Nephron progenitor cell (in vitro differentiated cells): Measurements from ENCODE around the gene NLRP12.
"Not testable (repeated sequence)": the region's sequence is repeated elsewhere in the genome, so short reads cannot be mapped to it uniquely, and the experiment has no call there.

Source experiments
- DNase-seq: peaks from one replicate; pipeline ENCODE4 v3.0.0; 2021
- H3K27ac Mint-ChIP-seq: 2 replicates; pipeline ENCODE4 v1.8.0; 2021; ENCODE audit warnings: mild to moderate bottlenecking, moderate library complexity, mixed read lengths
- H3K27me3 Mint-ChIP-seq: 2 replicates; pipeline ENCODE4 v1.8.0; 2021; ENCODE audit warnings: mild to moderate bottlenecking, low read depth, mixed read lengths; ENCODE audit not compliant: poor library complexity
- H3K36me3 Mint-ChIP-seq: 2 replicates; pipeline ENCODE4 v1.8.0; 2021; ENCODE audit warnings: low read depth, mixed read lengths
- H3K4me1 Mint-ChIP-seq: 2 replicates; pipeline ENCODE4 v1.8.0; 2021; ENCODE audit warnings: mixed read lengths
- H3K4me3 Mint-ChIP-seq: 2 replicates; pipeline ENCODE4 v1.8.0; 2021; ENCODE audit warnings: mild to moderate bottlenecking, moderate library complexity, mixed read lengths
- H3K9me3 Mint-ChIP-seq: 2 replicates; pipeline ENCODE4 v1.8.0; 2021; ENCODE audit warnings: mild to moderate bottlenecking, moderate library complexity, mixed read lengths
- CTCF ChIP-seq: fragments of 200-600 bp; sonication (generic); IDR thresholded peaks from 2 replicates; pipeline ENCODE4 v1.5.0; 2021; ENCODE audit warnings: antibody characterized with exemption

The NLRP12 gene

GRCh38 chr19:53864308-53864836 lies 40.3 kb upstream of the NLRP12 start:
- peaks cover 22% of the 10 kb centered on the region for H3K4me1 Mint-ChIP-seq
- peaks cover 7% of the 10 kb centered on the region for H3K27me3 Mint-ChIP-seq
- TF ChIP-seq CTCF, result no peak
- H3K27ac Mint-ChIP-seq, result no peak overlapping the region
- H3K36me3 Mint-ChIP-seq, result no peaks in the 10 kb centered on the region
- H3K4me3 Mint-ChIP-seq, result no peak overlapping the region
- no peaks in the 10 kb centered on the region for H3K9me3 Mint-ChIP-seq
- no peak for DNase-seq

GRCh38 chr19:53853707-53854106 lies 29.6 kb upstream of the NLRP12 start:
- no peak overlapping the region for H3K4me3 Mint-ChIP-seq
- no peaks in the 10 kb centered on the region for H3K9me3 Mint-ChIP-seq
- peaks cover 27% of the 10 kb centered on the region for H3K27me3 Mint-ChIP-seq
- TF ChIP-seq CTCF, result no peak
- no peak overlapping the region for H3K27ac Mint-ChIP-seq
- DNase-seq, result no peak
- H3K4me1 Mint-ChIP-seq, result no peaks in the 10 kb centered on the region
- no peaks in the 10 kb centered on the region for H3K36me3 Mint-ChIP-seq

- no peak for DNase-seq
- Mint-ChIP-seq H3K9me3 (no peaks in the 10 kb centered on the region), H3K4me3 (no peak overlapping the region), H3K4me1 (peaks cover 5% of the 10 kb centered on the region), H3K27ac (no peak overlapping the region), H3K36me3 (no peaks in the 10 kb centered on the region), H3K27me3 (peaks cover 20% of the 10 kb centered on the region)
- TF ChIP-seq CTCF, result no peak
These were observed 25.1 kb upstream of the NLRP12 start for GRCh38 chr19:53849237-53849676.

GRCh38 chr19:53847555-53847954 lies 23.4 kb upstream of the NLRP12 start:
- no peaks in the 10 kb centered on the region for H3K9me3 Mint-ChIP-seq
- DNase-seq, result no peak
- H3K27ac Mint-ChIP-seq, result peak overlapping the region; percentile 13
- H3K27me3 Mint-ChIP-seq, result peaks cover 18% of the 10 kb centered on the region
- no peak overlapping the region for H3K4me3 Mint-ChIP-seq
- H3K36me3 Mint-ChIP-seq, result no peaks in the 10 kb centered on the region
- H3K4me1 Mint-ChIP-seq, result peaks cover 5% of the 10 kb centered on the region
- TF ChIP-seq CTCF, result no peak

- H3K27ac Mint-ChIP-seq, result no peak overlapping the region
- no peaks in the 10 kb centered on the region for H3K9me3 Mint-ChIP-seq
- H3K4me3 Mint-ChIP-seq, result no peak overlapping the region
- TF ChIP-seq CTCF, result no peak
- H3K27me3 Mint-ChIP-seq, result peaks cover 10% of the 10 kb centered on the region
- peaks cover 11% of the 10 kb centered on the region for H3K4me1 Mint-ChIP-seq
- no peaks in the 10 kb centered on the region for H3K36me3 Mint-ChIP-seq
- no peak for DNase-seq
These were observed 20.7 kb upstream of the NLRP12 start for GRCh38 chr19:53844849-53845246.

- not testable (repeated sequence) for H3K27ac Mint-ChIP-seq, H3K4me3 Mint-ChIP-seq, DNase-seq, H3K36me3 Mint-ChIP-seq, H3K9me3 Mint-ChIP-seq
- Mint-ChIP-seq H3K4me1 (peaks cover 19% of the 10 kb centered on the region), H3K27me3 (peaks cover 20% of the 10 kb centered on the region)
These were observed 16.8 kb upstream of the NLRP12 start for GRCh38 chr19:53840914-53841313.

GRCh38 chr19:53840241-53840640 lies 16.1 kb upstream of the NLRP12 start:
- Mint-ChIP-seq H3K27me3 (peaks cover 22% of the 10 kb centered on the region), H3K4me1 (peaks cover 19% of the 10 kb centered on the region)
- H3K36me3 Mint-ChIP-seq, DNase-seq, H3K4me3 Mint-ChIP-seq, H3K9me3 Mint-ChIP-seq, H3K27ac Mint-ChIP-seq: not testable (repeated sequence)

- Mint-ChIP-seq H3K4me1 (peaks cover 32% of the 10 kb centered on the region), H3K27me3 (peaks cover 38% of the 10 kb centered on the region)
- not testable (repeated sequence) for H3K36me3 Mint-ChIP-seq, H3K27ac Mint-ChIP-seq, DNase-seq, H3K4me3 Mint-ChIP-seq, H3K9me3 Mint-ChIP-seq
These were observed 14.3 kb upstream of the NLRP12 start for GRCh38 chr19:53838446-53838845.

- H3K27me3 Mint-ChIP-seq, result peaks cover 64% of the 10 kb centered on the region
- not testable (repeated sequence) for H3K9me3 Mint-ChIP-seq, H3K36me3 Mint-ChIP-seq, DNase-seq, H3K27ac Mint-ChIP-seq
- H3K4me1 Mint-ChIP-seq, result peaks cover 31% of the 10 kb centered on the region
- H3K4me3 Mint-ChIP-seq, result peak overlapping the region; percentile 47
These were observed 8.7 kb upstream of the NLRP12 start for GRCh38 chr19:53832861-53833260.
